ENCODE data around the gene RBMS3.
"Not testable (repeated sequence)": the region's sequence is repeated elsewhere in the genome, so short reads cannot be mapped to it uniquely, and the experiment has no call there.

The RBMS3 gene

DNA sequence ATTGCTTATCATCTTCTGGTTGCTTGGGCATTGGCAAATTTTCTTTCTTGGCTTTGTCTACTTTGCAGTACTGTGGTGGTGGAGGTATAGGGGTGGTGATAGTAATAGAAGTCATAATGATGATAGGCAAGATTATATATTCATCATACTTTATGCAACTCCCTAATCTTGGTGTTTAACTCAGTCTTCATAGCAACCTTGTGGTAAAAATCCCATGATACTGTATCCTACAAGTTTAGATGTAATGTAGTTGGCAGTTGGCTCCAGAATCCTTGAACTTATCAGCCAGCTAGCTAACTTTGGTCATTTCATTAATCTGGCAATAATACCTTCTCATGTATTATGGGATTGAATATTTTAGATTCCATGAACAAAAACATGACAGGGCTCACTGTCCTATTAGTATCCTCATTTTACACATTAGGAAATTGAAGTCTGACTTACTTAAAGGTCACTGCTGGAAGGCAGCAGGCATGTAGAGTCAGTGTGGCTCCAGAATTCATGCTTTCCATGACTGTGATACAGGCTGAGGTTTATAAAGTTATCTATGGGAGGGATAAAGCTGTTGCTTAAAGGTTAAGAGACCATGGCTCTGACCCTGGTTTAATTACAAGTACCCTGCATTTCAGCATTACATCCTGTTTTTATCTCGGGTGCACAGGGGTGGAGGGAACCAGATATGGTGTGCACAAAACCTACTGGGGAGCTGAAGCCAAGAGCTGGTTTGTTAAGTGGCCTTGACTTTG, 33.3 kb downstream of the RBMS3 start:
- no peak for DNase-seq

DNA sequence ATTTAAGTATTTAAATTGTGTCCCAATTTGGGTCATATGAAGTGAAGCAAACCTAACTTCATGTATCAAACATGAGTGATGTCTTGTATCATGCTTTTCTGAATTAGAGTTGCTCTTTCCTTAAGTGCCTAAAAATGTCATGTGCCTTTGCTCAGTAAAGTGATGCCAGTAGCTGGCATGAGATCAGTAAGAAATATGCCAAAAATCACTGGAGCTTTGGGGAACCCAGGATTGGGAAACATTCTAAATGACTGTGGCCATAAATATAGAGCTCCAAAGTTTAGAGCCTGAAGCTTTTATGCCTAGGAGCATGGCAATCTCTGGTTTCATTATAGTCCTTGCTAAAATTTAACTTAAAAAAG, 33.8 kb downstream of the RBMS3 start:
- no peak for DNase-seq

GRCh38 chr3:29317659-29318173, 36.8 kb downstream of the RBMS3 start:
- no peak for DNase-seq

GRCh38 chr3:29318251-29318650, 37.4 kb downstream of the RBMS3 start:
- DNase-seq, result no peak

DNA sequence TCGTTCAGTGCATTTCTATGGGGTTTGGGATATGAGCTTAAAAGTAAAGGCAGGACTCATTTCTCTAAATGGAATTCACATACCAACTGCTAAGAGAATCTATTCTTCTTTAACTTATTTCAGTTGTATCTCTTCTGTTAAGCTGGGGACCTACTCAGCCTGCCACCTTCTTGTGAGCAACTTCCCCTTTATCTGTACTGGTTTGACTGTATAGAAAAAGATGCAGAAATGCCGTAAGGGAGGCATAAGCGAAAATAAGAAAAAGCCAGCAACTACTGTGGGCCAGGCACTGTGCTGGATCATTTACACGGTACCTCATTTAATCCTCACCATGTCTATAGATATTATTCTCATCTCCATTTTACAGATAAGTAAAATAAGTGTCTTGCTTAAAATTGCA, 38.4 kb downstream of the RBMS3 start:
- DNase-seq, result no peak

GRCh38 chr3:29319798-29320197, 38.9 kb downstream of the RBMS3 start:
- no peak for DNase-seq

- DNase-seq, result no peak
Observed at GRCh38 chr3:29322586-29322985, 41.7 kb downstream of the RBMS3 start.

GRCh38 chr3:29324180-29324651, 43.3 kb downstream of the RBMS3 start:
- DNase-seq, result no peak

GRCh38 chr3:29326540-29326939, 45.7 kb downstream of the RBMS3 start:
- not testable (repeated sequence) for DNase-seq

GRCh38 chr3:29329986-29330890, 49.4 kb downstream of the RBMS3 start:
- no peak for DNase-seq

DNA sequence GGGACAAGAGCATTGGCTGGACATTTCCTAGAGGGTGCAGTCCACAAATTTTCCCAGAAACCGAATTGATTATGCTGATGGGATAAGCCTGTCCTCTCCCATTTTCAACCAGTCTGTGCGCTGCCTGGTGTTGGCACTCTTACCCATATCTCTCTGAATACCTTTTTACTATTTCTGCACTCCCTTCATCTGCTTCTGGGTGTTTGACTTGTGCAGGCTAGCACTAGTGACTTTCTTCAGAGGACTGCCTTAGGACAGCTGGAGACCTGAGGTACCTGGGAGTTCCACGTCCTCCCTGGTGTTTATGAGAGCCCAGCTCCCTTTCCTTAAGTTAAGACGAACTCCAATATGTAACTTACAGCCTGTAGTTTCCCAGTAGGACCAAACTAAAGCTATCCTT, 50.2 kb downstream of the RBMS3 start:
- DNase-seq, result no peak

GRCh38 chr3:29331456-29332194, 50.8 kb downstream of the RBMS3 start:
- DNase-seq, result no peak

DNA sequence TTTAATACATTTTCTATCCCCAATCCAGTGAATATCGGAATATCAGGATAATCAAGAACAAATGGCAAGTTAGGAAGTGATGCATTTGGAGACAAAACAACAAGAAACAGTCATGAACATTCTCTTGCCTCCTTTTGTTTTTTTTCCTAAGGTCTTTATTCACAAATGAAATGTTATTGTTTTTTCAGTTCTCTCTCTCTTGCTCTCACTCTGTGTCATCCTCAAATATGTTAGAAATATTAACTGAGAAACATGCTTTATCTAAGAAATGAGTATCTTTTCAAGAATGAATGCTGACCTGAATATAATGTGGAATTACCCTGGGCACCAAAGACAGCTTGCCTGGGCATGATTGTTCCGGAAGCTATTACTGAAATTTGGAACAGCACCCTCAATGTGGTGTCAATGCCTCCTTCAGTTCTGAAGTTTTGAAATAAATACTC, 51.3 kb downstream of the RBMS3 start:
- no peak for DNase-seq

GRCh38 chr3:29333576-29333975, 52.7 kb downstream of the RBMS3 start:
- no peak for DNase-seq

DNA sequence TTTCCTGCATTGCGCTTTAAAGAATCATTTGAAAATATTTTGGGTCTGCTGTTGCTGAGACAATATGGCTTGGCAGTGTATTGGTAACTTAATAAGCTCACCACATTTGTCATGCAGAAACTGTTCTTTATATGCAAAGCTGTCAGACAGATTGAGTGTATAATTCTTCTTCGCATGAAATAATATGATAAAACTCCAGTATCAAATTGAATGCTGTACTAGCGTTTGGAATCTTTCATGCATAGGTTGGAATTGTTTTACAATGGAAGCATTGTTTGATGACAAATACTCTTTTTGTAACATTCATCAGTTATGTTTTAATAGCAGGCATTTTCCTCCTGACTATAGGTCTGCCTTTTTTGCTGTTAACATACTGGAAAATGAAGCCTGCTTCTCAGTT, 53.8 kb downstream of the RBMS3 start:
- no peak for DNase-seq

DNA sequence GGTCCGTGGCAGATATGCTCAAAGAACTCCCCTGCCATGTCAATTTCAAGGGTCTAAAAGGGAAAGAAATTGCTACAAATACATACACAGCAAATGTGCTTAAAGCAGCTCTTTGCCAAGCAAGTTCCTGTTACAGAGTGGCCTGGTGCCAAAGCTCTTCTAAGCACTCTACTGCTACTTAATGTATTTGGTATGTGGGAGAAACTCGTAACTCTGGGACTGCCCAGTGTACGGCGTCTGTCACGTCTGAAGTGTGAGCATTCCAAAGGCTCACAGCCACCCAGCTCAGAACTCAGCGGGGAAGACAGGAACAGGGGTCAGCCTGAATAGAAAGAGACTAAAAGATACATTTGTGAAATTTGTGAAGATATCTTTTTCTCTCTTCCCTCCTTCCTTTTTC, 54.6 kb downstream of the RBMS3 start:
- no peak for DNase-seq

DNA sequence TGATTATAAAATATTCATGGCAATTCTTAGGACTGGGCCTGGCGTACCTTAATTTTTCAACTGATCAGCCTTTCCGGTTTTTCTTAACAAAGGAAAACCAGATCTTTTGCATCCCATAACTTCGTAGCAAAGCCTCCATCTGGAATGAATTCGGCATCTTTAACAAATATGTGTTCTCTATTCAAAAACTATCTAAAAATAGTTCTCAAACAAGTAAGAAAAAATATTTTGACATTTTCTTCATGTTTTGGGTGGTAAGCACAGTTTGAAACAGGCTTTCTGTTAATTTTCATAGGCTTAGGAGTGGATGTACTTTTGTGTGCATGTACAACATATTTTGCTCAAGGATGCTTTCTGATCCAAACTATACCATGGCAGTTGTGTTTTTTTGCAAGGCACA, 55.1 kb downstream of the RBMS3 start:
- DNase-seq, result no peak

DNA sequence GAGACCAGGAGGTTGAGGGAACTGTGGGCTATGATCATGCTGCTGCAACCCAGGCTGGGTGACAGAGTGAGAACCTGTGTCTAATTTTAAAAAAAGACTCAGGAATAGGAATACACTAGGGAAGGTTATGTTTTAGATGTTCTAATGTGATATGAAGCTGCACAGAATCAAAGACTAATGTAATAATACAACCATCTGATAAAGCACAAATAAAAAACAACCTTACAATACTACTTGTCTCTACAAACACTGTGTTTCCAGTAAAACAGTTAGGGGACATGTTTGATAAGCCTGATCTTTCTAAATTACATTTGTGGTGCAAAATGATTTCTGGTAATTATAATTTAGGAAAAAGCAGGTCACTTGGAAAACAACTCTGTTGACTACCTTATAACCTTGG, 56.7 kb downstream of the RBMS3 start:
- no peak for DNase-seq

DNA sequence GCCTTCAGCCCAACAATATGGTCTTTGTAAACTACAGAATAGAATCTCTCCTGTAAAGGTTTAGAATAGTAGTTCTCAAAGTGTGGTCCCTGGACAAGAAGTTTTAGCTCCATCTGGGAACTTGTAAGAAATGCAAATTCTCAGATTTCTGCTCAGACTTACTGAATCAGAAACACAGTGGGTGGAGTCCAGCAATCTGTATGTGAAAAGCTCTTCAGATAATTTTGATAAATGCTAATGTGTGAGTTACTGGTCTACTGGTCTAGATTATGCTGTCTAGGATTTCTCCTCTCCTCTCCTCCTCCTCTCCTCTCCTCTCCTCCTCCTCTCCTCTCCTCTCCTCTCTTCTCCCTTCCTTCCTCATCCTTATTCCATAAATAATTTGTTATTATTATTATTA, 57.5 kb downstream of the RBMS3 start:
- no peak for DNase-seq

DNA sequence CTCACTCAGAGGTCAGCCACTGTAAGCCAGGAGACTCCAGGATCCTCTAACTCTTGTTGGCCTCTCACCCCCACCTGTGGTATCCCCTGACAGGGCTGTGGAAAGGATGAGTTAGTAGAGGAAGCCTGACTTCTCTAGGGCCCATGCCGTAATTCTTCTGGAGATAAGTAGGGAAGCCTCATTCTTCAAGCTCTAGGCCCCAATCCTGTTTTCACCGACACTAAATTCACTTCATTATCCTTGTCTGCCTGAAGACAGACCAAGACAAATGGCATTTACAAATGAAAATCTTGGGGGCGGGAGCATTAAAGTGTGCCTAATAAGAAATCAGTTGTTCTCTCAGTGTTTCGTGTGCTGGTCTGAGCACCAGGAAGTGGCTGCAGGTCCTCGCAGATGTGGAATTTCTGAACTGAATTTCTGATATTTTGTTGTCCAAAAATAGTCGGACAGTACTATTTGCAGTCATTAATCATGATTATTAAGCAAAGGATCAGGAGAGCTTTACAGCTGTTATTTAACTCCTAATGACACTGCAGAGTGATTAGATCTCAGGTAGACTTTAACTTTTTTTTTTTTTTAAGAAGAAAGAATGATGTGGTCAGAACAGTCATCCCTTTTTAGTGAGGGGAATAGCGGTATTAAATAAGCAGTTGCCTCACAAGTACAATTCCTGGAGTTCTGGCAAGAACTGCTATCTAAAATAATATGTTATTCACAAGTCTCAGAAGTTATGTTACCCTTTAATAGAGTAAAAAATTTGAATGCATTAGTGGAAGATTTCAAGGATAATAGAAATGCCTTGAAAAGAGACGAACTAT, 58.4 kb downstream of the RBMS3 start:
- no peak for DNase-seq

DNA sequence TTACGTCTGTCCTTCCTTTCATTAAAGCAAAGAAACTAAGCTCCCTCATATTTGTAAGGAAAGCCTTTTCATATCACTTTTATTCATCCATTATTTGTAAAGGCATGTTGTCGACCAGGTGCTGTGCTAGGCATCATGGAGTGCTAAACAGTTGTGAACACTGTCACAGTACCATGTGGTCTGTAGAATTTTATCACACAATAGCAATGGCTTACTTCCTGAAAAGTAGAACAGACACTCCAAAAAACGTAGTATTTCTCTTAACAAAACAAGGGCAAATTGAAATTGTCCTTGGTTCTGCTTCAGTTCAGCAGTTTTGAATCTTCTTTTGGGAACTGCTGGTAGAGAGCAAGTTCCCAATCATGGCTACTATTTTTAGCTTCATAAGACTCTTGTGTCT, 63.3 kb downstream of the RBMS3 start:
- DNase-seq, result no peak

DNA sequence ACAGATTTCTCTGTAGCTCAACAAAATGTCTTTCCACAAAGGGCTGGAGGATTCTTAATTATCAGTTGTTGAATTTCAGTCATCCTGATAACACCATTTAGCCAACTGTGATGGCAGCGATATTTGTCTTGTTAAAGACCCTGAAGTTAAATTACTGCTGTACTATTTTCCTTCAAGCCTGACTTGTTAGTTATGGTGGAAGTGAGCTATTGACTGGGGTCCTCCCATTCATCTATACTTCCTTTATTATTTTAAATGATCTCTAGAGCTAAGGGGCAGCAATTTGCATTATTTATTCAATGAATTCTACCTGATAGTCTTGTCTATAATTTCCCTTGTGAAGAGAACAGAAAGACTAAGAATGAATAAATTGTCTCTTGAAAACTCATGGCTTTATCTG, 64.1 kb downstream of the RBMS3 start:
- no peak for DNase-seq

All from stimulated activated naive CD4-positive, alpha-beta T cell (primary cell).